NCI-H2227 (cell line): ENCODE data around the gene SUPT20H.

Experiments used
- DNase-seq: peaks from one replicate; lab custom pipeline; 2025; ENCODE audit not compliant: unreplicated experiment; lab: John Stamatoyannopoulos, UW

The SUPT20H gene

GRCh38 chr13:37009692-37010091, 49.8 kb downstream of the SUPT20H start:
- no peak for DNase-seq

- DNase-seq, result no peak
Measured at GRCh38 chr13:37001921-37002250, 57.6 kb downstream of the SUPT20H start.

GRCh38 chr13:36999054-36999714, 60.3 kb downstream of the SUPT20H start, which contains the start of gene ALG5:
ALG5 (minus strand) TSS chr13:36999340; CDS start chr13:36999300, 40 bp downstream.
- peak; percentile 92 for DNase-seq

- peak; percentile 37 for DNase-seq
Measured at GRCh38 chr13:36998624-36999041, 60.9 kb downstream of the SUPT20H start.

GRCh38 chr13:36997716-36998427, 61.6 kb downstream of the SUPT20H start:
- no peak for DNase-seq

GRCh38 chr13:36992362-36992761, 67.1 kb downstream of the SUPT20H start:
- no peak for DNase-seq

- no peak for DNase-seq
Measured at GRCh38 chr13:36986462-36987240, 72.8 kb downstream of the SUPT20H start.

GRCh38 chr13:36981156-36981743, 78.2 kb downstream of the SUPT20H start:
- peak; percentile 25 for DNase-seq

GRCh38 chr13:36979361-36980050, 80.0 kb downstream of the SUPT20H start:
- no peak for DNase-seq

GRCh38 chr13:36975172-36975571, 84.3 kb downstream of the SUPT20H start:
- no peak for DNase-seq

- no peak for DNase-seq
Measured at GRCh38 chr13:36973621-36974295, 85.7 kb downstream of the SUPT20H start.

- DNase-seq, result no peak
Measured at GRCh38 chr13:36973009-36973408, 86.5 kb downstream of the SUPT20H start.

GRCh38 chr13:36966404-36966803, 93.1 kb downstream of the SUPT20H start:
- no peak for DNase-seq

GRCh38 chr13:36965767-36966166, 93.7 kb downstream of the SUPT20H start:
- no peak for DNase-seq

- no peak for DNase-seq
Measured at GRCh38 chr13:36959456-36960116, 99.9 kb downstream of the SUPT20H start.
